ENCODE measurements around the gene NR1D1.

NR1D1 gene

DNA sequence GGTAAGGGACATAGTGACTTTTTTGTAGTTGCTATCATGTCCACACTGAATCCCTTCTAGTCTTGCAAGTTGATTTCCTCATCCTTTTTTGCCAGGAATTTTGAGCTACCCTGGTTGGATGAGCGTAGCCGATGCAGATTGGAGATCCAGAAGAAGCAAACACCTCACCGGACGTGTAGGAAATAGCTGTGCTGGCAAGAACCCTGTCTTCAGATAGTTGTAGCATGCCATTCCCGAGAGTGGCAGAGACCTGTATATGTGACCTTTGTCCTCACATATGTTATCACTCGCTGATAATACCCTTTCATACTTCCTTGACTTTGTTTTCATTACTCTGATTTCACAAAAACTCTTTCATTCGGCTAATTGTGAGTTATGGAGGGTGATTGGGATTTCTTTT lies 33.8 kb upstream of the NR1D1 start:
- TF ChIP-seq SIN3A (IDR thresholded peaks at IDR 0.05; ENCODE audit: borderline replicate concordance, insufficient read depth, low read length), result no peak
- no peak for TF ChIP-seq POLR2AphosphoS5 (IDR thresholded peaks at IDR 0.05; ENCODE audit: low read depth, low read length)
- TF ChIP-seq TAF1 (IDR thresholded peaks at IDR 0.05; ENCODE audit: borderline replicate concordance, insufficient read depth, low read length), result no peak
- no peak for TF ChIP-seq FOXP2 (optimal IDR thresholded peaks at IDR 0.05; ENCODE audit: borderline replicate concordance, extremely low read depth, extremely low read length, insufficient read depth)

- no peak for TF ChIP-seq FOXP2 (optimal IDR thresholded peaks at IDR 0.05; ENCODE audit: borderline replicate concordance, extremely low read depth, extremely low read length, insufficient read depth)
- no peak for TF ChIP-seq SIN3A (IDR thresholded peaks at IDR 0.05; ENCODE audit: borderline replicate concordance, insufficient read depth, low read length)
- TF ChIP-seq REST (IDR thresholded peaks at IDR 0.05; ENCODE audit: insufficient read depth in 1 of 2, low read depth in 2 of 2, low read length in 2 of 2), result no peak
- TF ChIP-seq TAF1 (IDR thresholded peaks at IDR 0.05; ENCODE audit: borderline replicate concordance, insufficient read depth, low read length), result no peak
- no peak for TF ChIP-seq POLR2AphosphoS5 (IDR thresholded peaks at IDR 0.05; ENCODE audit: low read depth, low read length)
Observed at GRCh38 chr17:40130352-40131042, 30.1 kb upstream of the NR1D1 start.

DNA sequence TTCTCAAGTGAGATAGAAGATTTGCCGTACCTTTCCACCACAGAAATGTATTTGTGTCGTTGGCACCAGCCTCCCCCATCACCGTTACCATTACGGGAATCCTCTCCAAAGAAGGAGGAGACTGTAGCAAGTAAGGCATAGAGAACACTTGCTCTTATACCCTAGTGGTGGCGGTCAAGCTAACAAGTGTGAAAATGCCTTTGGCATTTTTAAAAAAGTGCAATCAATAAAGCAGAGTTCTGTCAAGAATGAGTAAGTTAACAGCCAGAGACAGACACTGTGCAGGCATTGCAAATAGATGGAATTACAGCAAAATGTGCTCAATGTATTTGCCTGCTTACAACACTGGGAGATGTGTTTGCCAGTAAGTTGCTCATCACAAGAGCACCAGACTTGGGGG lies 29.1 kb upstream of the NR1D1 start:
- TF ChIP-seq SIN3A (IDR thresholded peaks at IDR 0.05; ENCODE audit: borderline replicate concordance, insufficient read depth, low read length) (no peak), POLR2AphosphoS5 (IDR thresholded peaks at IDR 0.05; ENCODE audit: low read depth, low read length) (no peak; the same call in 1 of the 2 replicates), FOXP2 (optimal IDR thresholded peaks at IDR 0.05; ENCODE audit: borderline replicate concordance, extremely low read depth, extremely low read length, insufficient read depth) (no peak), REST (IDR thresholded peaks at IDR 0.05; ENCODE audit: insufficient read depth in 1 of 2, low read depth in 2 of 2, low read length in 2 of 2) (no peak), TAF1 (IDR thresholded peaks at IDR 0.05; ENCODE audit: borderline replicate concordance, insufficient read depth, low read length) (no peak)

- no peak for TF ChIP-seq SIN3A (IDR thresholded peaks at IDR 0.05; ENCODE audit: borderline replicate concordance, insufficient read depth, low read length)
- TF ChIP-seq POLR2AphosphoS5 (IDR thresholded peaks at IDR 0.05; ENCODE audit: low read depth, low read length), result no peak
- TF ChIP-seq FOXP2 (optimal IDR thresholded peaks at IDR 0.05; ENCODE audit: borderline replicate concordance, extremely low read depth, extremely low read length, insufficient read depth), result no peak
- TF ChIP-seq REST (IDR thresholded peaks at IDR 0.05; ENCODE audit: insufficient read depth in 1 of 2, low read depth in 2 of 2, low read length in 2 of 2), result no peak
- TF ChIP-seq TAF1 (IDR thresholded peaks at IDR 0.05; ENCODE audit: borderline replicate concordance, insufficient read depth, low read length), result no peak
Observed at GRCh38 chr17:40124279-40125141, 24.1 kb upstream of the NR1D1 start.

- TF ChIP-seq POLR2AphosphoS5 (IDR thresholded peaks at IDR 0.05; ENCODE audit: low read depth, low read length), result no peak
- no peak for TF ChIP-seq FOXP2 (optimal IDR thresholded peaks at IDR 0.05; ENCODE audit: borderline replicate concordance, extremely low read depth, extremely low read length, insufficient read depth)
- no peak for TF ChIP-seq SIN3A (IDR thresholded peaks at IDR 0.05; ENCODE audit: borderline replicate concordance, insufficient read depth, low read length)
- no peak for TF ChIP-seq REST (IDR thresholded peaks at IDR 0.05; ENCODE audit: insufficient read depth in 1 of 2, low read depth in 2 of 2, low read length in 2 of 2)
Observed at GRCh38 chr17:40123811-40124114, 23.4 kb upstream of the NR1D1 start.

All from PFSK-1 (cell line).